Body of pancreas (tissue), 4 donors: Measurements from ENCODE around the gene ODF2. TPM values are rescaled to one million over a fixed set of nuclear protein-coding genes. Genes with fewer than 3 reads are reported as not detected.

Experiments
- ATAC-seq: fragments of 150-250 bp; one replicate; pipeline ENCODE4 v1.9.1; 2016
- DNase-seq, 4 donors: peaks; one replicate each; pipeline ENCODE4 v3.0.0-alpha.2; 2019
- H3K27ac ChIP-seq, 4 donors: fragments of 200-600 bp; sonication (generic); 1 replicate in 3 of 4; 2 replicates in 1 of 4; pipeline versions ENCODE4 v1.5.1 to v1.6.1; 2016 to 2019; ENCODE audit warnings: mild to moderate bottlenecking in 1 of 4, mixed read lengths in 1 of 4, moderate library complexity in 1 of 4
- H3K27me3 ChIP-seq, 2 donors: fragments of 200-600 bp; sonication (generic); one replicate each; pipeline ENCODE4 v1.6.0; 2016; ENCODE audit warnings: mild to moderate bottlenecking in 1 of 2
- H3K36me3 ChIP-seq, 2 donors: fragments of 200-600 bp; sonication (generic); replicated peaks in 1 of 2; 2 replicates each; pipeline ENCODE4 v1.5.1; 2016; ENCODE audit warnings: low read depth in 2 of 2; ENCODE audit not compliant: insufficient read depth in 1 of 2
- H3K4me1 ChIP-seq: fragments of 200-600 bp; sonication (generic); one replicate; pipeline ENCODE4 v1.6.0; 2016
- H3K4me3 ChIP-seq, 2 donors: fragments of 200-600 bp; sonication (generic); 1 replicate in 1 of 2; 2 replicates in 1 of 2; pipeline ENCODE4 v1.5.1; 2016 to 2019
- H3K9me3 ChIP-seq, 3 donors: fragments of 200-600 bp; sonication (generic); 1 replicate in 2 of 3; 2 replicates in 1 of 3; pipeline ENCODE4 v1.5.1; 2016
- POLR2A ChIP-seq, 3 donors: fragments of 450-650 bp; IDR thresholded peaks; one replicate each; pipeline ENCODE4 v1.6.1; 2016; ENCODE audit warnings: antibody characterized with exemption in 3 of 3, mild to moderate bottlenecking in 2 of 3
- WGBS, 2 donors: methylation state at CpG; one replicate each; pipeline ENCODE4 v1.1.5; 2017; 5-methylcytosine and 5-hydroxymethylcytosine counted together
- intact Hi-C: fragments of 100-400 bp; cut with DNase I; formaldehyde crosslinking; loops from one replicate; pipeline ENCODE4 v1.15.1; 2023
- total RNA-seq, 2 donors: library from RNA; depleted of rRNA; stranded (reverse); fragments of >200 nt; gene quantifications; one replicate each; pipeline ENCODE4 v1.1.0, GENCODE V29; 2016
- TF ChIP-seq, protein P1 (sequence below), 7 experiments: fragments of 450-650 bp in 4 of 7; fragments of 200-600 bp in 3 of 7; sonication (generic) in 3 of 7; IDR thresholded peaks; one replicate each; pipeline ENCODE4 v1.5.1; 2016 to 2019; ENCODE audit warnings: antibody characterized with exemption in 7 of 7

Gene ODF2
- total RNA-seq, 2 donors from 2014 or later: 14.3 to 23.4 TPM

DNA sequence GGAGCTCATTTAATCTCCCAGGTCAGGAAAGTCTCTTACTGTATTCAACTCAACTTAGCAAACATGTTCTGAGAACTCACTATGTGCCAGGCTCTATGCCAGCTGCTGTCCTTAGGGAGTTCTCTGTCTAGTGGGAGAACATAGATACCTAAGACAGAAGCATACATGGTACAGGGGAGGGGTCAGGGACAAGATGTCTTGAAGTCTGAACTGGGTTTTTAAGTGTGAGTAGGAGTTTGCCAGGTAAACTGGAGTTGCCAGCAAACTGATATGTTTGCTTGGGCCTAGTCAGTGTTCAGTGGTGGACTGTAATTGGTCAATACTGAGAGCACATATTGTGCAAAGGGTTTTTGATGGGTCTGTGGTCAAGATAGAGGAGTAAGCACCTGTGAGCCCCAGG is 30.4 kb downstream of the ODF2 start:
- ATAC-seq (no peak), DNase-seq (no peak)
- Histone ChIP-seq H3K36me3 (peaks cover 4 to 12% of the 10 kb centered on the region in 2 donors), H3K4me3 (no peak overlapping the region), H3K27ac (no peak overlapping the region), H3K4me1 (no peaks in the 10 kb centered on the region), H3K27me3 (no peaks in the 10 kb centered on the region), H3K9me3 (no peaks in the 10 kb centered on the region)
- TF ChIP-seq POLR2A (IDR thresholded peaks at IDR 0.05): no peak
- TF ChIP-seq, protein P1, sequence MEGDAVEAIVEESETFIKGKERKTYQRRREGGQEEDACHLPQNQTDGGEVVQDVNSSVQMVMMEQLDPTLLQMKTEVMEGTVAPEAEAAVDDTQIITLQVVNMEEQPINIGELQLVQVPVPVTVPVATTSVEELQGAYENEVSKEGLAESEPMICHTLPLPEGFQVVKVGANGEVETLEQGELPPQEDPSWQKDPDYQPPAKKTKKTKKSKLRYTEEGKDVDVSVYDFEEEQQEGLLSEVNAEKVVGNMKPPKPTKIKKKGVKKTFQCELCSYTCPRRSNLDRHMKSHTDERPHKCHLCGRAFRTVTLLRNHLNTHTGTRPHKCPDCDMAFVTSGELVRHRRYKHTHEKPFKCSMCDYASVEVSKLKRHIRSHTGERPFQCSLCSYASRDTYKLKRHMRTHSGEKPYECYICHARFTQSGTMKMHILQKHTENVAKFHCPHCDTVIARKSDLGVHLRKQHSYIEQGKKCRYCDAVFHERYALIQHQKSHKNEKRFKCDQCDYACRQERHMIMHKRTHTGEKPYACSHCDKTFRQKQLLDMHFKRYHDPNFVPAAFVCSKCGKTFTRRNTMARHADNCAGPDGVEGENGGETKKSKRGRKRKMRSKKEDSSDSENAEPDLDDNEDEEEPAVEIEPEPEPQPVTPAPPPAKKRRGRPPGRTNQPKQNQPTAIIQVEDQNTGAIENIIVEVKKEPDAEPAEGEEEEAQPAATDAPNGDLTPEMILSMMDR (IDR thresholded peaks at IDR 0.05): no peak
- intact Hi-C loops: no loop called here

DNA sequence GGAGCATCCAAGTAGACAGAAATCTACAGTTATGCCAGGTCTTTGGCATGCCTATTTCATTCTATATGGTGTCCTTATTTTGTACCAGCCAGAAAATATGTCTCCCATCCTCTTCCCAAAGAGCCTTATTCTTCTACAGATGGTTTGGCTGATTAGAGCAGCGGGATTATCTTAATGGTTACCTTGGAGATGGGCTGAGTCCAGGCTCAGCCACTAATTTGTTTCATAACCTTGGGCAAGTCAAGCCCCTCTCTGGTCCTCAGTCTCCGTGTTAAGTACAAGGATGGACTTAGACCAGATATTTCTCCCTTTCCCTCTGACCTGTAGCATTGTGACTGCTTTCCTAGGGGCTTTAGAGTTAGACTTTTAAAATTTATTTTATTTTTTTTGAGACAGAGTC is 37.6 kb downstream of the ODF2 start:
- WGBS, 2 donors: 88 to 100% methylated on average over 2 of the region's 2 CpGs
- DNase-seq (no peak), ATAC-seq (no peak)
- Histone ChIP-seq H3K4me1 (no peaks in the 10 kb centered on the region), H3K27ac (no peak overlapping the region), H3K27me3 (no peaks in the 10 kb centered on the region), H3K4me3 (no peak overlapping the region), H3K36me3 (peaks cover 0 to 8% of the 10 kb centered on the region in 2 donors), H3K9me3 (no peaks in the 10 kb centered on the region)
- TF ChIP-seq, protein P1 (IDR thresholded peaks at IDR 0.05): no peak
- TF ChIP-seq POLR2A (IDR thresholded peaks at IDR 0.05): no peak
- intact Hi-C loops: no loop called here

DNA sequence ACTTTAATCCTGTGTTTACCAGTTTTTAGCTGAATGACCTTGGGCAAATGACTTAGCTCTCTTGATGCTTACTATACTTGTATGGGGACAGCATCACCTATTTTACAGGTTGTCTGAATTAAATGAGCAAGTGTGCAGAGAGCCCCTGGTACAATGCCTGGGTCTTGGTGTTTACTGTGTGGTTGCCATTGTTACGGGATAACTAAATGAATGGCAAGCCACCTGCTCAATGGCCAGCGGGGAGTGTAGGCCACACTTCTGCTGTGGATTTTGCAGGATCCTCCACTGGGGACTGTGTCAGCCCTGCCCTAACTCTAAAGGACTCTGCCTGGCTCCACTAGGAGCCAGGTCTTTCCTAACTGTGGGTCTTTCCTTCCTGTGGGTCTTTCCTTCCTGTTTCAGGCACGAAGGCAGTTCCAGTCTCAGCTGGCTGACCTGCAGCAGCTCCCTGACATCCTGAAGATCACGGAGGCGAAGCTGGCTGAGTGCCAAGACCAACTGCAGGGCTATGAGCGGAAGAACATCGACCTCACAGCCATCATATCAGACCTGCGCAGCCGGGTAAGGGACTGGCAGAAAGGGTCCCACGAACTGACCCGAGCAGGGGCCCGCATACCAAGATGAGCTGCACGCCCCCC is 38.4 kb downstream of the ODF2 start:
- intact Hi-C loops: no loop called here
- DNase-seq: peak; percentile 34 to 70 (median 62)
- Histone ChIP-seq H3K4me1 (no peaks in the 10 kb centered on the region), H3K9me3 (no peaks in the 10 kb centered on the region), H3K4me3 (no peak overlapping the region), H3K27me3 (no peaks in the 10 kb centered on the region), H3K27ac (peak overlapping the region in 1 of 4 donors; percentile 24), H3K36me3 (peaks cover 0 to 14% of the 10 kb centered on the region in 2 donors)
- 38 to 64% methylated on average over 11 to 13 of the region's 13 CpGs for WGBS, 2 donors
- ATAC-seq: peak; percentile 42
- TF ChIP-seq, protein P1 (IDR thresholded peaks at IDR 0.05): no peak
- TF ChIP-seq POLR2A (IDR thresholded peaks at IDR 0.05): no peak

DNA sequence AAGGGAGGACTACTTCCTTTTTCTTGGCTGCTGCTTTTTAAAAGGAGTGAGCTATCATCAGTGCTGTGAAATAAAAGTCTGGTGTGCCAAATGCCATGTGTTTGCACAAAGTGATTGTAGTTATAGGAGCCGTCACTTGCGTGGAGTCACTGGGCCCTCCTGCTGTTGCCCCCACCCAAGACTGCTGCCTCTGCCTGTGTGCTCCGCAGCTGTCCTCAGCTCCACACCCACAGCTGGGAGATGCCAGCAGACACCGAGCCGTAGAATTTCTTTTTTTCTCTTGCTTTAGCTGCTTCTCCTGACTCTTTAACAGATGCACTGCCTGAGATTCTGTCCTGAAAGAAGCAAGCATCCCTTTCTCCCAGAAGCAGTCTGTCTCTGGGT is 38.9 kb downstream of the ODF2 start:
- Histone ChIP-seq H3K4me3 (no peak overlapping the region), H3K36me3 (peaks cover 0 to 15% of the 10 kb centered on the region in 2 donors), H3K9me3 (no peaks in the 10 kb centered on the region), H3K27ac (no peak overlapping the region), H3K27me3 (no peaks in the 10 kb centered on the region), H3K4me1 (no peaks in the 10 kb centered on the region)
- 48 to 75% methylated on average over 5 of the region's 5 CpGs for WGBS, 2 donors
- ATAC-seq (no peak), DNase-seq (no peak)
- TF ChIP-seq, protein P1 (IDR thresholded peaks at IDR 0.05): no peak
- no peak for TF ChIP-seq POLR2A (IDR thresholded peaks at IDR 0.05)
- intact Hi-C loops: no loop called here

DNA sequence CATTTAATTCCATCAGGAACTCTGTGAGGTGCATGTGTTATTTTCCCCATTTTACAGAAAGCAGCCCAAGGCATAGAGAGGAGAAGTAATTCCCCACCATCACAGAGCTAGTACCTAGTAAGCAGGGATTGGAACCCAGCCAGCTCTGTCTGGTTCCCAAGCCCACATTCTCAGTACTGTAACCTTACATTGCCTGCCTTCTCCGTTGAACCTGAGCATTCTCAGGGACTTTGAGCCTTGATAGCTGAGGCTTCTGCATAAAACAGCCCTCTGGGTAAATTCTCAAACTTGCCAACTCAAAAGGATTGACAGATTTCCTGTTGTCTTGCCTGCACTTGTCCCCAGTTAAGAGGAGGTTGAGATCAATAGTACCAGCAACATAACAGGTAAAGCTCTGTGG is 39.5 kb downstream of the ODF2 start:
- no peaks in the 10 kb centered on the region for H3K9me3 ChIP-seq
- H3K4me3 ChIP-seq: no peak overlapping the region
- DNase-seq (no peak), ATAC-seq (no peak)
- H3K27ac ChIP-seq: no peak overlapping the region
- TF ChIP-seq, protein P1 (IDR thresholded peaks at IDR 0.05): no peak
- no peak for TF ChIP-seq POLR2A (IDR thresholded peaks at IDR 0.05)
- H3K36me3 ChIP-seq: peaks cover 0 to 15% of the 10 kb centered on the region in 2 donors
- intact Hi-C loops: no loop called here
- WGBS, 2 donors: 13 to 24% methylated on average over 1 of the region's 1 CpG
- H3K4me1 ChIP-seq: no peaks in the 10 kb centered on the region
- no peaks in the 10 kb centered on the region for H3K27me3 ChIP-seq
